ENCODE data around the gene ATRX. TPM values are rescaled to one million over a fixed set of nuclear protein-coding genes. Genes with fewer than 3 reads are reported as not detected.
"Not testable (repeated sequence)": the region's sequence is repeated elsewhere in the genome, so short reads cannot be mapped to it uniquely, and the experiment has no call there.

The ATRX gene
- total RNA-seq, 1 donor: 80.3 TPM

- no peaks in the 10 kb centered on the region for H3K4me1 ChIP-seq (ENCODE audit: insufficient read depth, low read length)
- no peaks in the 10 kb centered on the region for H3K36me3 ChIP-seq (ENCODE audit: insufficient read depth, low read length)
- H3K79me2 ChIP-seq (ENCODE audit: insufficient read depth, low read length): peaks cover 80% of the 10 kb centered on the region
- no peak overlapping the region for H3K27ac ChIP-seq (ENCODE audit: low read depth, low read length)
- H2AFZ ChIP-seq (ENCODE audit: low read length): no peak overlapping the region
- H3K27me3 ChIP-seq (ENCODE audit: insufficient read depth, low read length): no peaks in the 10 kb centered on the region
- TF ChIP-seq CTCF (IDR thresholded peaks at IDR 0.05; ENCODE audit: extremely low read depth, low read depth, low read length): no peak
- no peaks in the 10 kb centered on the region for H3K9me3 ChIP-seq (ENCODE audit: low read depth, low read length)
- DNase-seq (ENCODE audit: insufficient read length, low spot score, missing footprints): no peak
- no peak overlapping the region for H3K4me3 ChIP-seq (ENCODE audit: insufficient read depth, low read length)
- H3K4me2 ChIP-seq (ENCODE audit: insufficient read depth, low read length): no peak overlapping the region
- peaks cover 10% of the 10 kb centered on the region for H4K20me1 ChIP-seq (ENCODE audit: insufficient read depth, low read length)
Observed at GRCh38 chrX:77771601-77772000, 14.4 kb downstream of the ATRX start.

DNA sequence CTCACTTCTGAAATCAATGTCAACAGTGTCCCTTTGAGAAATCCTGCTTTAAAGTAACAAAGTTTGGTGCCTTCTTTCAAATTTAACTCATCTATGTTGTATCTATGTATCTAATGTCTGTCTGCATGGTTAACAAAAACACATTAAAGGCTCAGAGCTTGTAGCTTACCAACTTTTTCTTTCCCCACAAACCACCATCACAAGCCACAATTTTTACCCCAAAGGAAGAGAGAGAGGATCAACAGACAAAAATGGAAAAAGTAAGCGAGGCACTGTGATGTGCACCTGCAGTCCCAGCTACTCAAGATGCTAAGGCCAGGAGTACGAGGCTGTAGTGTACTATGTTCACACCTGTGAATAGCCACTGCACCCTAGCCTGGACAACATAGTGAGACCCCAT, 17.2 kb downstream of the ATRX start:
- H4K20me1 ChIP-seq (ENCODE audit: insufficient read depth, low read length): peaks cover 3% of the 10 kb centered on the region
- no peak overlapping the region for H3K4me3 ChIP-seq (ENCODE audit: insufficient read depth, low read length)
- H3K4me1 ChIP-seq (ENCODE audit: insufficient read depth, low read length): no peaks in the 10 kb centered on the region
- no peaks in the 10 kb centered on the region for H3K9me3 ChIP-seq (ENCODE audit: low read depth, low read length)
- no peak overlapping the region for H3K27ac ChIP-seq (ENCODE audit: low read depth, low read length)
- DNase-seq (ENCODE audit: insufficient read length, low spot score, missing footprints): no peak
- H3K4me2 ChIP-seq (ENCODE audit: insufficient read depth, low read length): no peak overlapping the region
- H3K27me3 ChIP-seq (ENCODE audit: insufficient read depth, low read length): no peaks in the 10 kb centered on the region
- H2AFZ ChIP-seq (ENCODE audit: low read length): no peak overlapping the region
- TF ChIP-seq CTCF (IDR thresholded peaks at IDR 0.05; ENCODE audit: extremely low read depth, low read depth, low read length): no peak
- H3K36me3 ChIP-seq (ENCODE audit: insufficient read depth, low read length): no peaks in the 10 kb centered on the region
- H3K79me2 ChIP-seq (ENCODE audit: insufficient read depth, low read length): peaks cover 69% of the 10 kb centered on the region

GRCh38 chrX:77766212-77766611, 19.8 kb downstream of the ATRX start:
- H2AFZ ChIP-seq (ENCODE audit: low read length); H3K27ac ChIP-seq (ENCODE audit: low read depth, low read length); H3K9me3 ChIP-seq (ENCODE audit: low read depth, low read length); H3K4me2 ChIP-seq (ENCODE audit: insufficient read depth, low read length); H4K20me1 ChIP-seq (ENCODE audit: insufficient read depth, low read length); H3K36me3 ChIP-seq (ENCODE audit: insufficient read depth, low read length); H3K4me1 ChIP-seq (ENCODE audit: insufficient read depth, low read length); H3K27me3 ChIP-seq (ENCODE audit: insufficient read depth, low read length); H3K4me3 ChIP-seq (ENCODE audit: insufficient read depth, low read length); DNase-seq (ENCODE audit: insufficient read length, low spot score, missing footprints): not testable (repeated sequence)
- H3K79me2 ChIP-seq (ENCODE audit: insufficient read depth, low read length): peaks cover 54% of the 10 kb centered on the region

GRCh38 chrX:77755561-77755960, 30.5 kb downstream of the ATRX start:
- H3K79me2 ChIP-seq (ENCODE audit: insufficient read depth, low read length): peaks cover 23% of the 10 kb centered on the region
- H3K27ac ChIP-seq (ENCODE audit: low read depth, low read length): no peak overlapping the region
- no peaks in the 10 kb centered on the region for H3K9me3 ChIP-seq (ENCODE audit: low read depth, low read length)
- H4K20me1 ChIP-seq (ENCODE audit: insufficient read depth, low read length): peaks cover 5% of the 10 kb centered on the region
- H3K4me1 ChIP-seq (ENCODE audit: insufficient read depth, low read length): no peaks in the 10 kb centered on the region
- no peak for TF ChIP-seq CTCF (IDR thresholded peaks at IDR 0.05; ENCODE audit: extremely low read depth, low read depth, low read length)
- H3K27me3 ChIP-seq (ENCODE audit: insufficient read depth, low read length): no peaks in the 10 kb centered on the region
- no peak overlapping the region for H3K4me3 ChIP-seq (ENCODE audit: insufficient read depth, low read length)
- H2AFZ ChIP-seq (ENCODE audit: low read length): no peak overlapping the region
- H3K36me3 ChIP-seq (ENCODE audit: insufficient read depth, low read length): no peaks in the 10 kb centered on the region
- H3K4me2 ChIP-seq (ENCODE audit: insufficient read depth, low read length): no peak overlapping the region
- no peak for DNase-seq (ENCODE audit: insufficient read length, low spot score, missing footprints)

- not testable (repeated sequence) for H4K20me1 ChIP-seq (ENCODE audit: insufficient read depth, low read length); H3K4me2 ChIP-seq (ENCODE audit: insufficient read depth, low read length)
Observed at GRCh38 chrX:77753942-77754341, 32.1 kb downstream of the ATRX start.

More at GRCh38 chrX:77753942-77754341, 32.1 kb downstream of the ATRX start:
- not testable (repeated sequence) for H3K36me3 ChIP-seq (ENCODE audit: insufficient read depth, low read length); H3K27ac ChIP-seq (ENCODE audit: low read depth, low read length); H3K9me3 ChIP-seq (ENCODE audit: low read depth, low read length); H2AFZ ChIP-seq (ENCODE audit: low read length); DNase-seq (ENCODE audit: insufficient read length, low spot score, missing footprints); H3K4me1 ChIP-seq (ENCODE audit: insufficient read depth, low read length); H3K27me3 ChIP-seq (ENCODE audit: insufficient read depth, low read length); H3K4me3 ChIP-seq (ENCODE audit: insufficient read depth, low read length)
- H3K79me2 ChIP-seq (ENCODE audit: insufficient read depth, low read length): peaks cover 25% of the 10 kb centered on the region
